Psoas muscle (tissue), 8 donors: ENCODE results near the gene TBXAS1. TPM values are rescaled to one million over a fixed set of nuclear protein-coding genes. Genes with fewer than 3 reads are reported as not detected.

Source experiments
- ATAC-seq, 4 donors: fragments of 200-7000 bp; cut with Tn5 transposase; one replicate each; pipeline ENCODE4 v1.9.1; 2020; ENCODE audit warnings: moderate library complexity in 3 of 4, mild to moderate bottlenecking in 2 of 4
- DNase-seq, 2 donors: peaks; one replicate each; pipeline ENCODE4 v3.0.0-alpha.2; 2020
- H3K27ac ChIP-seq: fragments of 200-600 bp; one replicate; pipeline ENCODE4 v1.8.0; 2022
- H3K27me3 ChIP-seq, 3 donors: fragments of 200-600 bp in 1 of 3; one replicate each; pipeline versions ENCODE4 v1.6.1 to v1.8.0; 2013 to 2022; ENCODE audit warnings: low read length in 2 of 3, mild to moderate bottlenecking in 2 of 3, moderate library complexity in 1 of 3; ENCODE audit not compliant: insufficient read depth in 3 of 3
- H3K36me3 ChIP-seq, 2 donors: fragments of 200-600 bp in 1 of 2; one replicate each; pipeline versions ENCODE4 v1.6.1 to v1.8.0; 2013 to 2022; ENCODE audit warnings: low read depth in 1 of 2, mild to moderate bottlenecking in 1 of 2, moderate library complexity in 1 of 2; ENCODE audit not compliant: insufficient read depth in 1 of 2
- H3K4me1 ChIP-seq: fragments of 200-600 bp; one replicate; pipeline ENCODE4 v1.8.0; 2022
- H3K4me3 ChIP-seq: fragments of 200-600 bp; one replicate; pipeline ENCODE4 v1.8.0; 2022; ENCODE audit warnings: mild to moderate bottlenecking
- H3K9me3 ChIP-seq: fragments of 200-600 bp; one replicate; pipeline ENCODE4 v1.8.0; 2022
- CTCF ChIP-seq: fragments of 200-600 bp; IDR thresholded peaks from one replicate; pipeline ENCODE4 v1.8.0; 2022; ENCODE audit warnings: antibody characterized with exemption
- WGBS, 3 donors: extraction: QIAGEN DNeasy Blood & Tissue Kit; methylation state at CpG; one replicate each; pipeline versions ENCODE4 v1.1.6 to v1.1.7; 2013; 5-methylcytosine and 5-hydroxymethylcytosine counted together
- intact Hi-C, 2 donors: fragments of 100-400 bp; cut with DNase I; formaldehyde crosslinking; loops; one replicate each; pipeline versions ENCODE4 v1.11.0 to v1.14.2; 2022
- polyA plus RNA-seq, 3 donors: library from polyadenylated mRNA; stranded (reverse); fragments of 200-250 nt; gene quantifications; one replicate each; pipeline ENCODE4 v1.2.3, GENCODE V29; 2013
- total RNA-seq, 4 donors: library from RNA; stranded (reverse); fragmentation: NEBNext Ultra II Directional in 2 of 4; extraction: Animal tissue kit (Norgen Biotek cat#: 25700) in 2 of 4; gene quantifications; one replicate each; pipeline versions ENCODE4 v1.2.1 to v1.2.4, GENCODE V29; 2021 to 2023
- donor health status: healthy with polysubstance abuse.
- donor health status: DM: no; HTN: no; CAD: no; lungs with moderate emphysema.
- donor health status: Bipolar disorder and iron deficiency.
- donor health status: healthy.
- donor health status: DM: yes; HTN: yes; CAD: no.
- donor health status: DM: no; HTN: no; CAD: no.
- donor health status: DM: no; HTN: no; CAD: no.
- donor health status: DM: yes; HTN: yes; CAD: no.

TBXAS1 gene
- total and polyA plus RNA-seq, 7 donors: 0.90 to 2.9 (median 2.0) TPM

GRCh38 chr7:139821349-139822105, 7.5 kb upstream of the TBXAS1 start:
- no peak for TF ChIP-seq CTCF
- intact Hi-C loops: loop anchor here in 1 of 2 donors (5.0 kb wide), 1 partner anchor 174 kb away; no protein-coding TSS in a partner anchor
- no peak overlapping the region for H3K27ac ChIP-seq
- no peaks in the 10 kb centered on the region for H3K4me1 ChIP-seq
- no peak for ATAC-seq
- no peaks in the 10 kb centered on the region for H3K9me3 ChIP-seq
- no peak overlapping the region for H3K4me3 ChIP-seq
- DNase-seq: no peak
- H3K36me3 ChIP-seq: no peaks in the 10 kb centered on the region
- WGBS, 3 donors: 74 to 81% (median 75%) methylated on average over 13 to 14 of the region's 14 CpGs
- no peaks in the 10 kb centered on the region for H3K27me3 ChIP-seq

GRCh38 chr7:139822855-139823254, 6.2 kb upstream of the TBXAS1 start:
- TF ChIP-seq CTCF: no peak
- Histone ChIP-seq H3K4me3 (no peak overlapping the region), H3K36me3 (no peaks in the 10 kb centered on the region), H3K27me3 (no peaks in the 10 kb centered on the region), H3K9me3 (no peaks in the 10 kb centered on the region), H3K27ac (no peak overlapping the region), H3K4me1 (no peaks in the 10 kb centered on the region)
- intact Hi-C loops: loop anchor here in 1 of 2 donors (5.0 kb wide), 1 partner anchor 176 kb away; no protein-coding TSS in a partner anchor
- DNase-seq (no peak), ATAC-seq (no peak)
- 87 to 92% (median 91%) methylated on average over 9 of the region's 9 CpGs for WGBS, 3 donors

DNA sequence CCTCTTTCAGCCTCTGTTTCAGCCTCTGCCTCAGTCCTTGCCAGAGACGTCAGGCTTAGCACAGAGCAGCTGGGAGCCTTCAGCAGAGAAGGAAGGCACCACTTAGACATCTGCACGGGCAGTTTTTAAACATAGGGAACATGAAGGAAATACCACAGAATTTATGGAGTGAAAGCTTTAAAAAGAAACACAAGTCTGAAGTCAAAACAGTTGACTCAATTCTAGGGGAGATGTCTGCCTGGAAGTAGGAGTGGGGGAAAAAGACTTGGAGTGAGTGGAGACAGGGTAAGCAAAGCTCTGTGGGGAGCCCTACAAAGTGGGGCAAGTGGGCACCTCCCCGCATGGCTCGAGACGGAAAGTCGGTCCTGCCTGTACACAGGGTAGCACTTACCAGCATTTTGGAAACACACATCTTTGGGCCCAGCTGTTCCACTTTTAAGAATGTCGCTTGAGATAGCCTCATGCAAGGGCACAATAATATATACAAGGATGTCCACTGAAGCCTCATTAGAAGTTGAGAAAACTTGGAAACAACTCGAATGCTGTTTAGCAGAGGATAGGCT, 5.0 kb upstream of the TBXAS1 start:
- DNase-seq (no peak), ATAC-seq (no peak)
- Histone ChIP-seq H3K27ac (no peak overlapping the region), H3K9me3 (no peaks in the 10 kb centered on the region), H3K4me3 (no peak overlapping the region), H3K4me1 (no peaks in the 10 kb centered on the region), H3K36me3 (no peaks in the 10 kb centered on the region), H3K27me3 (no peaks in the 10 kb centered on the region)
- intact Hi-C loops: loop anchor here in 1 of 2 donors (5.0 kb wide), 1 partner anchor 177 kb away; no protein-coding TSS in a partner anchor
- WGBS, 3 donors: 59 to 61% (median 60%) methylated on average over 8 of the region's 8 CpGs
- no peak for TF ChIP-seq CTCF

DNA sequence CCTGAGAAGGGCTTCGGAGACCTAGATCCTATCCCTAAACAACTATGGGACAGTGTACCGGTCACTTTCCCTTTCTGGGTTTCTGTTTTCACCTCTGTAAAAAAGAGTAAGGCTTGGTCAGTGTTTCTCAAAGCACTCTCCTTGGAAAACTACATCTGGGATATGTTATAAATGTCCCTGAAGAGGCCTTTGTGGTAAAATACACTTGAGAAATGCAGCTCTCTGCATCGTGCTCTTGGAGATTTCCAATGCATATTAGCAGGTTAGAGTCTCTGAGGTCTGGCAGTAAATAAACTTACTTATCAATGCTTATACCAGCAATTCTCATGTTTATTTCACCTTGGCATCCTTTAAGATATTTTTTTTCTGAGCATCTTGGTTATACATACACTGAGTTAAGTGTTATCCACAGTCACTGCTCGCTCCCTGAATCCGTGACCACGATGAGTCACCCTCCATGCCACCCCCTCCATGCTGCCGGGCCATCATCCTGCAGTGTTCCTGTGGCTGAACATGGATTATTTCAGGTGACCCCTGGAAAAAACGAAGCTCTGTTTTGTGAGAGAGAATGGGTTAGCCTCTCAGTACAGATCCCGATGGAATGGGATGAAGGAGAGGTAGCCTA, 3.3 kb upstream of the TBXAS1 start:
- Histone ChIP-seq H3K36me3 (no peaks in the 10 kb centered on the region), H3K4me3 (no peak overlapping the region), H3K9me3 (no peaks in the 10 kb centered on the region), H3K27me3 (no peaks in the 10 kb centered on the region), H3K4me1 (no peaks in the 10 kb centered on the region), H3K27ac (no peak overlapping the region)
- intact Hi-C loops: no loop called here
- TF ChIP-seq CTCF: no peak
- ATAC-seq: no peak
- WGBS, 3 donors: 61 to 67% (median 63%) methylated on average over 9 of the region's 9 CpGs
- no peak for DNase-seq
